ENCODE data around the gene BCDIN3D. TPM values are rescaled to one million over a fixed set of nuclear protein-coding genes. Genes with fewer than 3 reads are reported as not detected.

Gene BCDIN3D
- total RNA-seq, 1 donor from 2014 or later, result 5.3 TPM

- DNase-seq (ENCODE audit: extremely low spot score, unreplicated experiment), result no peak
- no peak overlapping the region for H3K27ac Mint-ChIP-seq (ENCODE audit: unreplicated experiment)
- H3K4me1 Mint-ChIP-seq (ENCODE audit: unreplicated experiment), result no peaks in the 10 kb centered on the region
- no peak for TF ChIP-seq CTCF (IDR thresholded peaks at IDR 0.05)
- peaks cover 32% of the 10 kb centered on the region for H3K36me3 Mint-ChIP-seq (ENCODE audit: unreplicated experiment)
- no peaks in the 10 kb centered on the region for H3K27me3 Mint-ChIP-seq (ENCODE audit: unreplicated experiment)
- H3K4me3 Mint-ChIP-seq (ENCODE audit: unreplicated experiment), result no peak overlapping the region
- H3K9me3 Mint-ChIP-seq (ENCODE audit: unreplicated experiment), result no peaks in the 10 kb centered on the region
Observed at GRCh38 chr12:49796606-49797448, 46.1 kb downstream of the BCDIN3D start.

GRCh38 chr12:49796155-49796554 is 46.8 kb downstream of the BCDIN3D start:
- TF ChIP-seq CTCF (IDR thresholded peaks at IDR 0.05), result no peak
- Mint-ChIP-seq H3K36me3 (ENCODE audit: unreplicated experiment) (peaks cover 26% of the 10 kb centered on the region), H3K27ac (ENCODE audit: unreplicated experiment) (no peak overlapping the region), H3K9me3 (ENCODE audit: unreplicated experiment) (no peaks in the 10 kb centered on the region), H3K4me3 (ENCODE audit: unreplicated experiment) (no peak overlapping the region), H3K4me1 (ENCODE audit: unreplicated experiment) (no peaks in the 10 kb centered on the region), H3K27me3 (ENCODE audit: unreplicated experiment) (no peaks in the 10 kb centered on the region)
- no peak for DNase-seq (ENCODE audit: extremely low spot score, unreplicated experiment)

GRCh38 chr12:49795654-49796105 is 47.2 kb downstream of the BCDIN3D start:
- Mint-ChIP-seq H3K27me3 (ENCODE audit: unreplicated experiment) (no peaks in the 10 kb centered on the region), H3K4me3 (ENCODE audit: unreplicated experiment) (no peak overlapping the region), H3K9me3 (ENCODE audit: unreplicated experiment) (no peaks in the 10 kb centered on the region), H3K4me1 (ENCODE audit: unreplicated experiment) (no peaks in the 10 kb centered on the region), H3K36me3 (ENCODE audit: unreplicated experiment) (peaks cover 24% of the 10 kb centered on the region), H3K27ac (ENCODE audit: unreplicated experiment) (no peak overlapping the region)
- no peak for DNase-seq (ENCODE audit: extremely low spot score, unreplicated experiment)
- TF ChIP-seq CTCF (IDR thresholded peaks at IDR 0.05), result no peak

- no peak for DNase-seq (ENCODE audit: extremely low spot score, unreplicated experiment)
- peaks cover 20% of the 10 kb centered on the region for H3K36me3 Mint-ChIP-seq (ENCODE audit: unreplicated experiment)
- H3K9me3 Mint-ChIP-seq (ENCODE audit: unreplicated experiment), result no peaks in the 10 kb centered on the region
- no peak overlapping the region for H3K4me3 Mint-ChIP-seq (ENCODE audit: unreplicated experiment)
- TF ChIP-seq CTCF (IDR thresholded peaks at IDR 0.05), result no peak
- H3K27me3 Mint-ChIP-seq (ENCODE audit: unreplicated experiment), result no peaks in the 10 kb centered on the region
- H3K4me1 Mint-ChIP-seq (ENCODE audit: unreplicated experiment), result no peaks in the 10 kb centered on the region
- no peak overlapping the region for H3K27ac Mint-ChIP-seq (ENCODE audit: unreplicated experiment)
Observed at GRCh38 chr12:49794811-49795653, 47.9 kb downstream of the BCDIN3D start.

GRCh38 chr12:49794021-49794420 is 48.9 kb downstream of the BCDIN3D start:
- H3K27ac Mint-ChIP-seq (ENCODE audit: unreplicated experiment), result no peak overlapping the region
- DNase-seq (ENCODE audit: extremely low spot score, unreplicated experiment), result no peak
- no peak for TF ChIP-seq CTCF (IDR thresholded peaks at IDR 0.05)
- H3K9me3 Mint-ChIP-seq (ENCODE audit: unreplicated experiment), result no peaks in the 10 kb centered on the region
- H3K36me3 Mint-ChIP-seq (ENCODE audit: unreplicated experiment), result peaks cover 12% of the 10 kb centered on the region
- H3K27me3 Mint-ChIP-seq (ENCODE audit: unreplicated experiment), result no peaks in the 10 kb centered on the region
- H3K4me3 Mint-ChIP-seq (ENCODE audit: unreplicated experiment), result no peak overlapping the region
- no peaks in the 10 kb centered on the region for H3K4me1 Mint-ChIP-seq (ENCODE audit: unreplicated experiment)
